BE2C (cell line): ENCODE measurements around the gene MDH2.
"Not testable (repeated sequence)": the region's sequence is repeated elsewhere in the genome, so short reads cannot be mapped to it uniquely, and the experiment has no call there.

ENCODE experiments used
- DNase-seq: peaks from one replicate; pipeline ENCODE4 v3.0.0-alpha.2; 2020
- H3K27me3 ChIP-seq: fragments of 250-450 bp; sonication (Bioruptor Pico); 2 replicates; pipeline ENCODE4 v1.5.1; 2020; ENCODE audit warnings: mild to moderate bottlenecking
- H3K36me3 ChIP-seq: fragments of 250-450 bp; sonication (Bioruptor Pico); 2 replicates; pipeline ENCODE4 v1.5.1; 2020; ENCODE audit warnings: mild to moderate bottlenecking
- H3K4me1 ChIP-seq: fragments of 250-450 bp; sonication (Bioruptor Pico); 2 replicates; pipeline ENCODE4 v1.5.1; 2020
- H3K4me3 ChIP-seq: 2 replicates; pipeline ENCODE4 v1.5.1; 2011; ENCODE audit warnings: low read depth, low read length
- H3K9me3 ChIP-seq: fragments of 250-450 bp; sonication (Bioruptor Pico); 2 replicates; pipeline ENCODE4 v1.5.1; 2020
- TF ChIP-seq, protein P1 (sequence below): IDR thresholded peaks from 2 replicates; pipeline ENCODE4 v1.5.1; 2012; ENCODE audit warnings: mild to moderate bottlenecking, low read depth, low read length

MDH2 gene

DNA sequence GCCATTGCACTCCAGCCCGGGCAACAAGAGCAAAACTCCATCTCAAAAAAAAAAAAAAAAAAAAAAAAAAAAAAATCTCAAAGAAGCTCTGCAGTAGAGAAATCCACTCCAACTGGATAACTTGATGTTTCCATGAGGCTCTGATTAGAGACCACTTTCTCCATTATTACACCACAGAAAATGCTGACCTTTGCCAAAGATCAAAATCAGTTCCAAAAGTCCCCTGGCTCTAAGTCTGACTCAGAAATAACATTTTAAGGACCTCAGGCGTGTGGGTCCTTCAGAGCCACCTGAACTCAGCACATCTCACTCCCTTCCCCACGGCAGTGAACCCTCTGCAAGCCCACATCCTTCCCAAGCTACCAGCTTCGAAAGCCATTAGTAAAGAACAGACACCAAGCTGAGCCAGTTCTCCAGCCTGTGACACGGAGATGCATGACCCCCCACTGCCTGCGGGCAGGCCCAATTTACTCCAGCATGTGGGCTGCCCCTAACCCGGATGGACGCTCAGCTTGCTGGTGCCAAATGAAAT lies 39.7 kb upstream of the MDH2 start:
- H3K36me3 ChIP-seq, result peaks cover 4% of the 10 kb centered on the region
- TF ChIP-seq, protein P1, sequence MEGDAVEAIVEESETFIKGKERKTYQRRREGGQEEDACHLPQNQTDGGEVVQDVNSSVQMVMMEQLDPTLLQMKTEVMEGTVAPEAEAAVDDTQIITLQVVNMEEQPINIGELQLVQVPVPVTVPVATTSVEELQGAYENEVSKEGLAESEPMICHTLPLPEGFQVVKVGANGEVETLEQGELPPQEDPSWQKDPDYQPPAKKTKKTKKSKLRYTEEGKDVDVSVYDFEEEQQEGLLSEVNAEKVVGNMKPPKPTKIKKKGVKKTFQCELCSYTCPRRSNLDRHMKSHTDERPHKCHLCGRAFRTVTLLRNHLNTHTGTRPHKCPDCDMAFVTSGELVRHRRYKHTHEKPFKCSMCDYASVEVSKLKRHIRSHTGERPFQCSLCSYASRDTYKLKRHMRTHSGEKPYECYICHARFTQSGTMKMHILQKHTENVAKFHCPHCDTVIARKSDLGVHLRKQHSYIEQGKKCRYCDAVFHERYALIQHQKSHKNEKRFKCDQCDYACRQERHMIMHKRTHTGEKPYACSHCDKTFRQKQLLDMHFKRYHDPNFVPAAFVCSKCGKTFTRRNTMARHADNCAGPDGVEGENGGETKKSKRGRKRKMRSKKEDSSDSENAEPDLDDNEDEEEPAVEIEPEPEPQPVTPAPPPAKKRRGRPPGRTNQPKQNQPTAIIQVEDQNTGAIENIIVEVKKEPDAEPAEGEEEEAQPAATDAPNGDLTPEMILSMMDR, result no peak
- no peak overlapping the region for H3K4me3 ChIP-seq
- no peaks in the 10 kb centered on the region for H3K4me1 ChIP-seq
- no peak for DNase-seq
- H3K9me3 ChIP-seq, result no peaks in the 10 kb centered on the region
- no peaks in the 10 kb centered on the region for H3K27me3 ChIP-seq

DNA sequence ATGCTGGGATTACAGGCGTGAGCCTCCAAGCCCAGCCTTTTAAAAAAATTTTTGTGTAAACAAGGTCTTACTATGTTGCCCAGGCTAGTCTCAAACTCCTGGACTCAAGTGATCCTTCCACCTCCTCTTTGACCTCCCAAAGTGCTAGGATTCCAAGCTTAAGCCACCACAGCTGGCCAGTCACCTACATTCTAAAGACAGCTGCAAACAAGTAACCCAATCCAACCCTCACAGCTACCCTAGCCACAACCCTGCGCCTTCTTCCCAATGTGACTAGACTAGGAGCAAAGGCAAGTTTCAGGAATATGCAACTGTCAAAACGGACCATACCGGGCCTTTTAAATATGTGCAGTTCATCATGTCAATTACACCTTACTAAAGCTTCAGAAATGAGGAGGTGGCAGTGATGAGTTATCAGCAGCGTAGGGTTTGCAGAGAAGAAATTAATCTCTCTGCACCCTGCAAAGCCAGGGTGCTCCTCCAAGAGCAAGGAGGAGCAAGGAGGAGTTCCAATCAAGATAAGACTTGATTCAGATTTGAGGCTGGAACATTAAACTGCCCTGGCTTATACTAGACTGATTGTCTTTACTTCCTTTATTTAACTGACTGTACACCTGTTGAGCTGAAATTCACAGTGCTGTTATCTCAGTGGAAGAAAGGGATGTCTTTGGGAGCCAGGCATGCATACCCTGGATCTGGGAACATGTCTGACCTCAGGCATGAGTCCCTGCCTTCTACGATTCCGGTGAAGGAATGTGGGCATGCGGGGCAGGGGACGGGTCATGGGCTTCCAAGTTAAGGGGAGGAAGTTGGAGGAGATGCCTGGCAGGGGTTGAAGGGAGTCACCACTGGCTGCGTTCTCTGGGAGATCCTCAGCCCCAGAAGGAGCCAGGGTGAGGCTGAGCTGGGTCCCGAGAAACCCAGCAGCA lies 38.0 kb upstream of the MDH2 start:
- Histone ChIP-seq H3K4me3 (no peak overlapping the region), H3K4me1 (no peaks in the 10 kb centered on the region), H3K9me3 (no peaks in the 10 kb centered on the region), H3K36me3 (no peaks in the 10 kb centered on the region), H3K27me3 (no peaks in the 10 kb centered on the region)
- DNase-seq, result no peak
- TF ChIP-seq, protein P1, result no peak

DNA sequence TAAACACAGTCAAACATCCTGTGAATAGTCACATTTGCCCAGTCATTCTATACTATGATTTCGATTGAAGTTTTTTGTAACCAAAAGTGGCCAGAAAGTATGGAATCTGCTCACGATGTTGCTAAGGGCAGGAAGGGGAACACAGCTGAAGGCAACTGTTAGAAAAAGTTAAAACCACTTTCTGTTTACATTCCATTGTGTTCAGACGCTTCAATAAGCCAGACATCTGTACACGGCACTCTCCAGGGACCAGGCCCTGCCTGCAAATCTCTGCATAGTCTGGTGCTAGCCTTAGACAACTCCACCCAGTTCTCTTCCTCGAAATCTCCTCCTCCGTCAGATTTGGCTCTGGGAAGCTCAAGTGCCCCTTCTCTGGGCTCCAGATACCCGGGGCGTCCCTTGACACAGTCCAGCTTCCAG lies 36.5 kb upstream of the MDH2 start:
- no peak overlapping the region for H3K4me3 ChIP-seq
- no peaks in the 10 kb centered on the region for H3K27me3 ChIP-seq
- no peaks in the 10 kb centered on the region for H3K36me3 ChIP-seq
- DNase-seq, result no peak
- no peaks in the 10 kb centered on the region for H3K9me3 ChIP-seq
- TF ChIP-seq, protein P1, result no peak
- no peaks in the 10 kb centered on the region for H3K4me1 ChIP-seq

DNA sequence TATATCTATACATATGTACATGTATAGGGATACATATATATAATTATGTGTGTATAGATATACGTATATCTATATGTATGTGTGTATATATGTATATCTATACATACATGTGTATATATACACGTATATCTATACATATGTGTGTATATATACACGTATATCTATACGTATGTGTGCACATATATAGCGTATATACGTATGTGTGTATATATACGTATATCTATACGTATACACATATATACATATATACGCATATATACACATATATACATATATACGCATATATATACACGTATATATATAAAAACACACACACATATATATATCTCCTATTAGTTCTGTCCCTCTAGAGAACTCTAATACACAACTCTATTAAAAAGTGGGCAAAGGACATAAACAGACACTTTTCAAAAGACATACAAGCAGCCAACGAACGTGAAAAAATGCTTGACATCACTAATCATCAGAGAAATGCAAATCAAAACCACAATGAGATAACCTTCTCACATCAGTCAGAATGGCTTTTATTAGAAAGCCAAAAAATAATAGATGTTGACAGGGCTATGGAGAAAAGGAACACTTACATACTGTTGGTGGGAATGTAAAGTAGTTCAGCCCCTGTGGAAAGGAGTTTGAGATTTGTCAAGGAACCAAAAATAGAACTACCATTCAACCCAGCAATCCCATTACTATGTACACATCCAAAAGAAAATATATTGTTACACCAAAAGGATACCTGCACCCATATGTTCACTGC lies 31.5 kb upstream of the MDH2 start:
- Histone ChIP-seq H3K4me1 (no peaks in the 10 kb centered on the region), H3K27me3 (no peaks in the 10 kb centered on the region), H3K36me3 (peaks cover 3% of the 10 kb centered on the region; the same call in 1 of the 2 replicates), H3K9me3 (no peaks in the 10 kb centered on the region), H3K4me3 (no peak overlapping the region)
- DNase-seq, result no peak
- TF ChIP-seq, protein P1, result no peak

DNA sequence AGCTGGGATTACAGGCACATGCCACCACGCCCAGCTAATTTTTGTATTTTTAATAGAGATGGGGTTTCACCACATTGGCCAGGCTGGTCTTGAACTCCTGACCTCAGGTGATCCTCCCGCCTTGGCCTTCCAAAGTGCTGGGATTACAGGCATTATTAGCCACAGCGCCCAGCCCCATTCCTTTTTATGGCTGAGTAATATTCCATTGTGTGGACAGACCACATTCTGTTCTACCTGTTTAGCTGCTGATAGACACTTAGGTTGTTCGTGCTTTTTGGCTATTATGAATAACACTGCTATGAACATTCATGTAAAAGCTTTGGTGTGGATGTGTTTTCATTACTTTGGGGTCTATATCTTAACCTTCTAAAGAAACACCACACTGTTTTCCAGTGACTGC lies 29.4 kb upstream of the MDH2 start:
- H3K9me3 ChIP-seq, H3K4me3 ChIP-seq, DNase-seq, H3K27me3 ChIP-seq, H3K4me1 ChIP-seq, H3K36me3 ChIP-seq: not testable (repeated sequence)

DNA sequence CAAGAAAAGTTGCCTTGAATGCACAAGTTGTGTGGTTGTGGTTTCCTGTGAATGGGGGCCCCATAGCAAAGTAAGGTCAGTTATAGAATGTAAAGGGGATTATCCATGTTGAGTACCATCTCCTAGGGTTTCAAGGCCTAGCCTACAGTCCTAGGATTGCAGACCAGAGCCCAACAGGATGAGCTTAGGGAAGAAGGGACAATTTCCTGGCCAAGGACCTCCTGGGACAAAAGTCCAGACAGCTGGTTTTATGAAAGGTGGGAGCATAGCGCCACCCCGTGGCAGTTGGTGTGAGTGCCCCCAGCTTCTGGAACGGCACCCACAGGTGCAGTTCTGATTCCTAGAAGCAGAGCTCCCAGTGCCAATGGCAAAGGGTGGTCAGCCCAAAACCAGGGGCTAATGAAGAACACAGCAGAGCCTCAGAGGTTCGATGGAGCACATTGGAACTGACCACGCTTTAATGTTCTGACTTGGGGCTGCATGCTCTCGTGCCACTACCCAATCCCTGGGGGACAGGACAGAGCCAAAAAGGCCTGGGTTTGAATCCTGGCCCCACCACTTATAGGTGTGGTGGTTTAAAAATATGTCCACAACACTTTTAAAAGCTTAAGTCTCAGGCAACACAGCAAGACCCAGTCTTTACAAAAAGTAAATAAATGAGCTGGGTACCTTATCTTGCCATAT lies 27.7 kb upstream of the MDH2 start:
- no peaks in the 10 kb centered on the region for H3K9me3 ChIP-seq
- H3K36me3 ChIP-seq, result peaks cover 3% of the 10 kb centered on the region; the same call in 1 of the 2 replicates
- TF ChIP-seq, protein P1, result peak; percentile 93
- no peak overlapping the region for H3K4me3 ChIP-seq
- DNase-seq, result peak; percentile 78
- no peaks in the 10 kb centered on the region for H3K4me1 ChIP-seq
- H3K27me3 ChIP-seq, result no peaks in the 10 kb centered on the region
